HepG2 (cell line): ENCODE data around the gene FZD8. TPM values are rescaled to one million over a fixed set of nuclear protein-coding genes. Genes with fewer than 3 reads are reported as not detected.

Source experiments
- ARID5B ChIP-seq: IDR thresholded peaks from 2 replicates; pipeline ENCODE4 v1.4.0; 2020; ENCODE audit warnings: mild to moderate bottlenecking, missing genetic modification reagents
- EP300 ChIP-seq, 3 experiments: sonication (generic) in 1 of 3; formaldehyde crosslinking in 1 of 3; IDR thresholded peaks; 2 replicates each; pipeline versions ENCODE4 v1.5.1 to v1.6.1; 2011 to 2020; ENCODE audit warnings: low read depth in 2 of 3, low read length in 2 of 3, borderline replicate concordance in 1 of 3, improper control_type of control experiment in 1 of 3, mild to moderate bottlenecking in 1 of 3, missing genetic modification reagents in 1 of 3, moderate library complexity in 1 of 3
- ERF ChIP-seq: IDR thresholded peaks from 2 replicates; pipeline ENCODE4 v1.6.1; 2018; ENCODE audit warnings: missing biosample characterization, missing genetic modification reagents
- FOXA1 ChIP-seq, 2 experiments: fragments of 450-650 bp in 1 of 2; sonication (generic) in 1 of 2; formaldehyde crosslinking in 1 of 2; IDR thresholded peaks; 2 replicates each; pipeline versions ENCODE4 v1.4.0 to v1.6.1; 2016 to 2020; ENCODE audit warnings: missing genetic modification reagents in 1 of 2
- FOXP4 ChIP-seq: sonication (generic); formaldehyde crosslinking; IDR thresholded peaks from 2 replicates; pipeline ENCODE4 v1.4.0; 2020; ENCODE audit warnings: missing genetic modification reagents
- GATAD2A ChIP-seq: IDR thresholded peaks from 2 replicates; pipeline ENCODE4 v1.6.1; 2016
- GFI1 ChIP-seq: sonication (generic); formaldehyde crosslinking; IDR thresholded peaks from 2 replicates; pipeline ENCODE4 v1.5.0; 2020; ENCODE audit warnings: missing genetic modification reagents, mild to moderate bottlenecking, borderline replicate concordance
- MIER2 ChIP-seq: IDR thresholded peaks from 2 replicates; pipeline ENCODE4 v1.6.1; 2016; ENCODE audit warnings: missing biosample characterization, missing genetic modification reagents
- NCOA2 ChIP-seq: sonication (generic); formaldehyde crosslinking; IDR thresholded peaks from 2 replicates; pipeline ENCODE4 v1.8.0; 2022; ENCODE audit warnings: inconsistent platforms
- NR2F2 ChIP-seq: IDR thresholded peaks from 2 replicates; pipeline ENCODE4 v1.6.1; 2012; ENCODE audit warnings: low read depth, inconsistent platforms, borderline replicate concordance
- TAF15 ChIP-seq: fragments of 200-400 bp; formaldehyde crosslinking; IDR thresholded peaks from one replicate; pipeline ENCODE4 v1.6.1; 2018; ENCODE audit warnings: mild to moderate bottlenecking, low read depth, low read length; ENCODE audit not compliant: poor library complexity, severe bottlenecking
- TCF7 ChIP-seq: sonication (generic); IDR thresholded peaks from 2 replicates; pipeline ENCODE4 v1.6.1; 2016; ENCODE audit warnings: antibody characterized with exemption, low read depth
- ZNF33A ChIP-seq: sonication (generic); formaldehyde crosslinking; IDR thresholded peaks from 2 replicates; pipeline ENCODE4 v1.5.1; 2020; ENCODE audit warnings: missing genetic modification reagents, mild to moderate bottlenecking, moderate library complexity, borderline replicate concordance
- ZNF556 ChIP-seq: sonication (generic); formaldehyde crosslinking; IDR thresholded peaks from 2 replicates; pipeline ENCODE4 v1.4.0; 2020; ENCODE audit warnings: mild to moderate bottlenecking, missing genetic modification reagents, borderline replicate concordance
- ZNF646 ChIP-seq: sonication (generic); formaldehyde crosslinking; IDR thresholded peaks from 2 replicates; pipeline ENCODE4 v1.9.0; 2021; ENCODE audit warnings: mild to moderate bottlenecking, missing genetic modification reagents
- ZSCAN29 ChIP-seq: sonication (generic); formaldehyde crosslinking; conservative IDR thresholded peaks from 2 replicates; pipeline ENCODE4 v1.4.0; 2020; ENCODE audit warnings: mild to moderate bottlenecking, missing genetic modification reagents
- polyA plus RNA-seq, 8 experiments: library from polyadenylated mRNA; depleted of rRNA in 3 of 8; stranded (reverse) in 7 of 8; unstranded in 1 of 8; fragments of >200 nt; fragmentation: Illumina TruSeq in 4 of 8; extraction: Trizol in 4 of 8; gene quantifications; 2 replicates each; pipeline versions ENCODE4 v1.2.1 to v1.2.3, GENCODE V29; 2011 to 2016; ENCODE audit warnings: low read depth in 4 of 8, missing spikeins in 1 of 8, mixed read lengths in 1 of 8; ENCODE audit not compliant: insufficient read depth in 1 of 8
- total RNA-seq, 5 experiments: library from RNA; depleted of rRNA; stranded (reverse); fragments of >200 nt; fragmentation: Illumina TruSeq; extraction: Trizol; gene quantifications; 2 replicates each; pipeline ENCODE4 v1.2.3, GENCODE V29; 2016; ENCODE audit warnings: low read depth in 1 of 5

The FZD8 gene
- total and polyA plus RNA-seq, 2 of the 13 experiments (the other 11 are each of a cell fraction or from before 2014, with no cell fraction given) = 0.05 to 0.07 TPM

DNA sequence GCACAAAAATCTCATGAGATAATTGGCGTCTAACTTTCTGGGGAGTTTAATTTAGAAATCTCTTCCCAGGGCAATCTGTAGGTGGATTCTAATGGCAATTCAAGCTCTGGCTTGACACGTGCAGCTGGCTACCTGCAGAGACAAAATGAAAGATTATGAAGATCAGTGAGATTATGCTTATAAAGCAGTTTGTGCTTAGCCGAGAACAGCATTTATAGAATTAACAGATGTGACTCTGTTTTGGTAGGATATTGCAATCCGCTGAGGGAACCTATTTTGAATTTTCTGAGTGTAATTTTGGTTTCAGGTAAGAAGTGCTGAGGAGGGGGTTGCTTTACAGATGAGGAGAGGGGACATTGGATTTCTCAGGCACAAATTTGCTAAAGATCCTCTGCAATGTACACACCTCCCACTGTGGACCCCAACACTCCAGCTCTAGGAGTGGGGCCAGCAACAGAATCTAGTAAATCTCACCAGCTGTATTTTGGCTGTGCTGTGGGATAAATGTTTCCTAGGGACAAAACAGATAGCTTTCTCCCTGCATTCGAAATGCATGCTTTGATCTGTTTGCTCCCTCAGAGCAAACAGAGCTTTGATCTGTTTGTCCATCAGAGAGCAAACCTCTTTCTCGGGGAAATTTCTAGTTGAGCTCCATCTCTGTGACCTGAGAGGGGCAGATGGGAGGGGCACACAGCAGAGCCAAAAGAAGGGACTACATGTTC, 29.6 kb downstream of the FZD8 start (continued):
- TF ChIP-seq ZNF646 = no peak
- TF ChIP-seq ZNF33A (CRISPR knock-in tag) = no peak
- no peak for TF ChIP-seq TAF15
- peak; percentile 32; the same call in 1 of the 2 replicates for TF ChIP-seq NR2F2
- TF ChIP-seq MIER2 (CRISPR knock-in tag) = no peak
- peak; percentile 51 for TF ChIP-seq NCOA2
- peak; percentile 35; the same call in 1 of the 2 replicates for TF ChIP-seq FOXP4
- 0 out of 2 replicates have a peak, but pooled peaks have one; percentile 19 for TF ChIP-seq ERF (CRISPR knock-in tag)
- TF ChIP-seq ZSCAN29 (CRISPR knock-in tag) = 0 out of 2 replicates have a peak, but pooled peaks have one; percentile 26
- TF ChIP-seq GFI1 (CRISPR knock-in tag) = peak; percentile 53; the same call in 1 of the 2 replicates
- peak; percentile 46 for TF ChIP-seq GATAD2A (CRISPR knock-in tag)
- TF ChIP-seq EP300 (IDR thresholded peaks at IDR 0.05; ENCODE audit: low read depth in 2 of 2, low read length in 2 of 2) = peak in 1 of 2 experiments; percentile 50; a peak in 2 of 4 replicates
- TF ChIP-seq EP300 (CRISPR knock-in tag; IDR thresholded peaks at IDR 0.05; ENCODE audit: borderline replicate concordance) = no peak
- TF ChIP-seq FOXA1 (IDR thresholded peaks at IDR 0.05) = no peak
- TF ChIP-seq FOXA1 (CRISPR knock-in tag; IDR thresholded peaks at IDR 0.05) = peak; percentile 49; the same call in 1 of the 2 replicates
- 0 out of 2 replicates have a peak, but pooled peaks have one; percentile 40 for TF ChIP-seq ZNF556
- TF ChIP-seq TCF7 = peak; percentile 83
- peak; percentile 74; the same call in 1 of the 2 replicates for TF ChIP-seq ARID5B (CRISPR knock-in tag)
